ENCODE data around the gene SH3RF1. TPM values are rescaled to one million over a fixed set of nuclear protein-coding genes. Genes with fewer than 3 reads are reported as not detected.

SH3RF1 gene
- total RNA-seq, 1 donor from 2014 or later, result 21.6 TPM

DNA sequence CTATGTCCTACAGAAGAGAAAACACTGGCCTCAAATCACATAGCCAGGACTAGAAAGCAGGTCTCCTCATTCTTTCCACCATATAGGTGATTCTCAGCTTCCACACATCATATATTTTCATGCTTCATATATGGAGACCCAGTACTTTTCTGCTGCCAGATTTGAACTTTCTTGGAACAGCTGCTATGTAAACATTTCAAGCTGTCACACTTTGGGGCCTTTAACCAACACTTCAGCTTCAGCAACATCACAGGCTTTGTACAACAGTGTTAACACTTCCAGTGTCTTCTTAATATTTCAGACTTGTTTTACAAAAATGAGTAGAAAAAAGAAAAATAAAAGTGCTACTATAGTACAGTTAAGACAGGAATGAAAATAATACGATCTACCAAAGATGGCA is 12.6 kb downstream of the SH3RF1 start:
- Mint-ChIP-seq H3K36me3 (peaks cover 5% of the 10 kb centered on the region), H3K4me3 (peak overlapping the region; percentile 2)

DNA sequence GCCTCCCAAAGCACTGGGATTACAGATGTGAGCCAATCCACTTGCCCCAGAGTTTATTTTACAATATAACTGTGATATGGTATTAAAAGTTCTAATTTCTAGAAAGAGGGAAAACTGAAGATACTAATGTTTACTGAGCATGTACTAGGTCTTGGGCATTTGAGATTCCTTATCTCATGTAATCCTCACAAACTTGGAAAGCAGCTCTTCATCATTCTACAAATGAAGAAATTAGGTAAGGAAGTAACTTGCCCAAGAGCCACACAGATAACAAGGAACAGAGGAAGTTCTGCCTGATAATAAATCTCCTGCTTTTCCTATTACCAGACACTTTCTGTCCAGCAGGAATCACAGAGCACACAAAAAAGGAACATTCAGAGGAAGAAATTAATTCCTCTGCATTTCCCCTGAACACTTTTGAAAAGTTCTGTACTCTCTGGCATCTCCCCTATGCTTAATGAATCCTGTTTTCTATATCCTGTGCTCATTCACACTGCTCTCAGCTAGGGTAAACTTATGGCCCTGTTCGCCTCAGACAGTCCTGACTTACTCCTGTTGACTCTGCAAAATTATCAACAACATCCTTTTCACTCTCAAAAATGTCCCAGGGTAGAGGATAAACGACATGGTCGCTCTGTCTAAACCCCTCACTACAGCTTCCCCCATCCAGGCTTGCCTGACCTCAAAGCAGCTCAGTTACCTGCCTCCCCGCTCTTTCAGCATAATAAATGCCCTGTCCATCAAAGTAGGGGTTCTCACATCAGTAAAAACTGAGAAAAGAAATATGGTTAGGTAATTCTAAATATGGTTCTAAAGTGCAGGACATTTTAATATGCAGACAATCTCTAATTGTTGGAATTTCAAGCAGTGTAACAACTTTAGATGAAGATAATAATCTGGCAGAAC is 13.6 kb downstream of the SH3RF1 start:
- H3K9me3 Mint-ChIP-seq, result no peaks in the 10 kb centered on the region
- H3K4me3 Mint-ChIP-seq, result peak overlapping the region; percentile 9
- TF ChIP-seq, protein P1, sequence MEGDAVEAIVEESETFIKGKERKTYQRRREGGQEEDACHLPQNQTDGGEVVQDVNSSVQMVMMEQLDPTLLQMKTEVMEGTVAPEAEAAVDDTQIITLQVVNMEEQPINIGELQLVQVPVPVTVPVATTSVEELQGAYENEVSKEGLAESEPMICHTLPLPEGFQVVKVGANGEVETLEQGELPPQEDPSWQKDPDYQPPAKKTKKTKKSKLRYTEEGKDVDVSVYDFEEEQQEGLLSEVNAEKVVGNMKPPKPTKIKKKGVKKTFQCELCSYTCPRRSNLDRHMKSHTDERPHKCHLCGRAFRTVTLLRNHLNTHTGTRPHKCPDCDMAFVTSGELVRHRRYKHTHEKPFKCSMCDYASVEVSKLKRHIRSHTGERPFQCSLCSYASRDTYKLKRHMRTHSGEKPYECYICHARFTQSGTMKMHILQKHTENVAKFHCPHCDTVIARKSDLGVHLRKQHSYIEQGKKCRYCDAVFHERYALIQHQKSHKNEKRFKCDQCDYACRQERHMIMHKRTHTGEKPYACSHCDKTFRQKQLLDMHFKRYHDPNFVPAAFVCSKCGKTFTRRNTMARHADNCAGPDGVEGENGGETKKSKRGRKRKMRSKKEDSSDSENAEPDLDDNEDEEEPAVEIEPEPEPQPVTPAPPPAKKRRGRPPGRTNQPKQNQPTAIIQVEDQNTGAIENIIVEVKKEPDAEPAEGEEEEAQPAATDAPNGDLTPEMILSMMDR (conservative IDR thresholded peaks at IDR 0.05), result no peak
- H3K27ac Mint-ChIP-seq, result peak overlapping the region; percentile 23
- no peak for DNase-seq (ENCODE audit: extremely low spot score, unreplicated experiment)
- H3K4me1 Mint-ChIP-seq (ENCODE audit: unreplicated experiment), result peaks cover 61% of the 10 kb centered on the region
- H3K27me3 Mint-ChIP-seq, result no peaks in the 10 kb centered on the region
- no peaks in the 10 kb centered on the region for H3K36me3 Mint-ChIP-seq

More for the DNA sequence above, 12.6 kb downstream of the SH3RF1 start:
- DNase-seq (ENCODE audit: extremely low spot score, unreplicated experiment), result no peak
- H3K4me1 Mint-ChIP-seq (ENCODE audit: unreplicated experiment), result peaks cover 50% of the 10 kb centered on the region
- H3K9me3 Mint-ChIP-seq, result peaks cover 5% of the 10 kb centered on the region
- peak overlapping the region; percentile 19 for H3K27ac Mint-ChIP-seq
- TF ChIP-seq, protein P1 (conservative IDR thresholded peaks at IDR 0.05), result no peak
- no peaks in the 10 kb centered on the region for H3K27me3 Mint-ChIP-seq

DNA sequence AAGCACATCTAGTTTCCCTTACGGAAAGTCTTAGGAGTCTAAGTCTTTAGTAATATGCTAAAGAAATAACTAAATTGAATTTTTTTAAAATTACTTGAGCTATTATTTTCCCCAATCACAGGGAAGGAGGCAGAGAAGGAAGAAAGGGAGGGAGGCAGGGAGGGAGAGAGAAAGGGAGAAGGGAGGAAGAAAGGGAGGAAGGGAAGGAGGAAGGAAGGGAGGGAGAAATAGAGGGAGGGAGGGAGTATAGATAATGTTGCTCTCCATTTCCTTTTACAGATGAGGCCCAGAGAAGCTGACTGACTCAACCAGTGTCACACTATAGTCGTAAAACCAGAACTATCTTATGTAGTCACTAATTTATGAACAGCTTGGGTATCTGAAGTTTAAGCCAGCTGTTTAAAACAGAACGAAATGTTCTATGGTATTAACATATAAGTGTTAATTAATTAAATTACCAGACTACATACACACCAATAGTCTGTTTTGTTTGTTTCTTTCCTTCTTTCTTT is 14.6 kb downstream of the SH3RF1 start:
- Mint-ChIP-seq H3K27me3 (no peaks in the 10 kb centered on the region), H3K36me3 (no peaks in the 10 kb centered on the region), H3K9me3 (no peaks in the 10 kb centered on the region), H3K4me1 (ENCODE audit: unreplicated experiment) (peaks cover 69% of the 10 kb centered on the region), H3K4me3 (no peak overlapping the region), H3K27ac (no peak overlapping the region)
- no peak for DNase-seq (ENCODE audit: extremely low spot score, unreplicated experiment)
- TF ChIP-seq, protein P1 (conservative IDR thresholded peaks at IDR 0.05), result no peak

DNA sequence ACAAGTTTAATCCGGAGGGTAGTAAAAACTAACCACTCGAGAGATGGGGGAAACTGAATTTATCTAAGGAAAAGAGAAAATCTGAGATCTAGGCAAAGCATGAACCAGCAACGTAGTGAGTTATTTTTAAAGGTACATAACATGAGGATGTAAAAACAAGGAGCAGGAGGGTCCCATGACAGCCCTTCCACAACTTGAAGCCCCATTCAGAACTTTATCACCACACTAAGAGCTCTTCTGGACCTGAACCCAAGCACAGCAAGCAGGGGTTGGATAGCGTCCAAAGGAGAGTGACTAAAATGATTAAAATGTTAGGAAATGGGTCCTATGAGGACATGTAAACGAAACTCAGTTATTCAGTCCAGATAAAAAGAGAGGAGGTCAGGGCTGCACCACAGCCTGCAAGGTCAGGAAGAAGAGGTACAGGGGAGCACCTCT is 16.2 kb downstream of the SH3RF1 start:
- Mint-ChIP-seq H3K9me3 (no peaks in the 10 kb centered on the region), H3K36me3 (peaks cover under 1% of the 10 kb centered on the region), H3K4me1 (ENCODE audit: unreplicated experiment) (peaks cover 74% of the 10 kb centered on the region), H3K27me3 (no peaks in the 10 kb centered on the region), H3K27ac (peak overlapping the region; percentile 92), H3K4me3 (peak overlapping the region; percentile 25)
- no peak for DNase-seq (ENCODE audit: extremely low spot score, unreplicated experiment)
- TF ChIP-seq, protein P1 (conservative IDR thresholded peaks at IDR 0.05), result no peak

DNA sequence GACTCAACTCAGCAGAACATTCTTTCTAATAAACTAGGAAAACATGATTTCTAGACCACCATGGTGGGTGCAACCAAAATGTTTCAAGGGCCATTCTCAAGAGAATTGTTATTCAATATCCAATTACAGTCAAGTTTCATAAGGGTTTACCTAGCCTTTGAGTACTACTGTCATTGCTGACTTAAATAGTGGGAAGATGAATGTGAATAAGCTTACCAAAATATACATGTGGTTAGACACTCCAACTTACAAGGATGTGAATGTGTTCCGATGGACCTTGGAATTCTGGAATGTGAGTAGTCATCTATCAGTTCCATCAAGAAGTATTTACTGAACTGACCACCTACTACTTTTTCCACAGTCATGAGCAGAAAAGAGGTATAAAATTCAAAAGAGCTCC is 16.9 kb downstream of the SH3RF1 start:
- Mint-ChIP-seq H3K27ac (peak overlapping the region; percentile 92), H3K4me3 (no peak overlapping the region), H3K4me1 (ENCODE audit: unreplicated experiment) (peaks cover 73% of the 10 kb centered on the region), H3K9me3 (no peaks in the 10 kb centered on the region), H3K36me3 (peaks cover 3% of the 10 kb centered on the region), H3K27me3 (no peaks in the 10 kb centered on the region)
- DNase-seq (ENCODE audit: extremely low spot score, unreplicated experiment), result no peak
- TF ChIP-seq, protein P1 (conservative IDR thresholded peaks at IDR 0.05), result no peak

Data from type B pancreatic cell (in vitro differentiated cells).